ENCODE results near the gene POLA2. TPM values are rescaled to one million over a fixed set of nuclear protein-coding genes. Genes with fewer than 3 reads are reported as not detected.
"Not testable (repeated sequence)": the region's sequence is repeated elsewhere in the genome, so short reads cannot be mapped to it uniquely, and the experiment has no call there.

Gene POLA2
- total RNA-seq, 4 donors from 2014 or later: 7.7 to 18.5 (median 13.2) TPM

DNA sequence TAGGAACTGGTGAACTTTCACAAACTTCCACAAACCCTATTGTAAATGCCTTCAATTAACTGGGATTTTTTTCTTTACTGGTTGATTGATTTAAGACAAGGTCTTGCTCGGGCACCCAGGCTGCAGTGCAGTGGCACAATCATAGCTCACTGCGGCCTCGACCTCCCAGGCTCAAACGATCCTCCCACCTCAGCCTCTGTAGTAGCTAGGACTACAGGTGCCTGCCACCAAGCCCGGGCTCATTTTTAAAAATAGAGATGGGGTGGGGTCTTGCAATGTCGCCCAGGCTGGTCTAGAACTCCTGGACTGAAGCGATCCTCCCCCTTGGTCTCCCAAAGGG lies 35.7 kb upstream of the POLA2 start:
- Histone ChIP-seq H3K4me3 (peak overlapping the region; percentile 39 to 47), H3K27ac (peak overlapping the region in 2 of 4 donors; percentile 44 to 68), H3K9me3 (no peaks in the 10 kb centered on the region), H3K27me3 (no peaks in the 10 kb centered on the region), H3K4me1 (peaks cover 0 to 20% (median 9%) of the 10 kb centered on the region in 3 donors), H3K36me3 (peaks cover 0 to 5% of the 10 kb centered on the region in 2 donors)
- ATAC-seq: no peak
- TF ChIP-seq, protein P1, sequence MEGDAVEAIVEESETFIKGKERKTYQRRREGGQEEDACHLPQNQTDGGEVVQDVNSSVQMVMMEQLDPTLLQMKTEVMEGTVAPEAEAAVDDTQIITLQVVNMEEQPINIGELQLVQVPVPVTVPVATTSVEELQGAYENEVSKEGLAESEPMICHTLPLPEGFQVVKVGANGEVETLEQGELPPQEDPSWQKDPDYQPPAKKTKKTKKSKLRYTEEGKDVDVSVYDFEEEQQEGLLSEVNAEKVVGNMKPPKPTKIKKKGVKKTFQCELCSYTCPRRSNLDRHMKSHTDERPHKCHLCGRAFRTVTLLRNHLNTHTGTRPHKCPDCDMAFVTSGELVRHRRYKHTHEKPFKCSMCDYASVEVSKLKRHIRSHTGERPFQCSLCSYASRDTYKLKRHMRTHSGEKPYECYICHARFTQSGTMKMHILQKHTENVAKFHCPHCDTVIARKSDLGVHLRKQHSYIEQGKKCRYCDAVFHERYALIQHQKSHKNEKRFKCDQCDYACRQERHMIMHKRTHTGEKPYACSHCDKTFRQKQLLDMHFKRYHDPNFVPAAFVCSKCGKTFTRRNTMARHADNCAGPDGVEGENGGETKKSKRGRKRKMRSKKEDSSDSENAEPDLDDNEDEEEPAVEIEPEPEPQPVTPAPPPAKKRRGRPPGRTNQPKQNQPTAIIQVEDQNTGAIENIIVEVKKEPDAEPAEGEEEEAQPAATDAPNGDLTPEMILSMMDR (IDR thresholded peaks at IDR 0.05): no peak
- 49 to 67% methylated on average over 4 to 6 of the region's 7 CpGs for WGBS, 2 donors (ENCODE audit: low coverage in 1 of 2)

DNA sequence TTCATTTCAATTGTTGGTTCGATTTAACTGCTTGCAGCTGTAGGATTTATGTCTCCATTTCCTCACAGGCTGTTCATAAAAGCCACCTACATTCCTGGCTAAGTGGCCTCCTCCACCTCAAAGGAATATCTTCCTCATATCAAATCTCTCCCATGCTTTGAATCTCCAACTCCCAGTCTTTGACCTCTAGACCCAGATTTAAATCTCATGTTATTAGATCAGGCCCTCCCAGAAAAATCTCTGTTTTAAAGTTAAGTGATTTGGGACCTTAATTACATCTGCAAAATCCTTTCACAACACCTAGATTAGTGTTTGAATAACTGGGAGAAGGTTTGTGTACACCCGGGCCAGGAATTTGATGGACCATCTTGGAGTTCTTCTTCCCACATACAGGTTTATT lies 33.9 kb upstream of the POLA2 start:
- H3K9me3 ChIP-seq: no peaks in the 10 kb centered on the region
- H3K27me3 ChIP-seq: no peaks in the 10 kb centered on the region

DNA sequence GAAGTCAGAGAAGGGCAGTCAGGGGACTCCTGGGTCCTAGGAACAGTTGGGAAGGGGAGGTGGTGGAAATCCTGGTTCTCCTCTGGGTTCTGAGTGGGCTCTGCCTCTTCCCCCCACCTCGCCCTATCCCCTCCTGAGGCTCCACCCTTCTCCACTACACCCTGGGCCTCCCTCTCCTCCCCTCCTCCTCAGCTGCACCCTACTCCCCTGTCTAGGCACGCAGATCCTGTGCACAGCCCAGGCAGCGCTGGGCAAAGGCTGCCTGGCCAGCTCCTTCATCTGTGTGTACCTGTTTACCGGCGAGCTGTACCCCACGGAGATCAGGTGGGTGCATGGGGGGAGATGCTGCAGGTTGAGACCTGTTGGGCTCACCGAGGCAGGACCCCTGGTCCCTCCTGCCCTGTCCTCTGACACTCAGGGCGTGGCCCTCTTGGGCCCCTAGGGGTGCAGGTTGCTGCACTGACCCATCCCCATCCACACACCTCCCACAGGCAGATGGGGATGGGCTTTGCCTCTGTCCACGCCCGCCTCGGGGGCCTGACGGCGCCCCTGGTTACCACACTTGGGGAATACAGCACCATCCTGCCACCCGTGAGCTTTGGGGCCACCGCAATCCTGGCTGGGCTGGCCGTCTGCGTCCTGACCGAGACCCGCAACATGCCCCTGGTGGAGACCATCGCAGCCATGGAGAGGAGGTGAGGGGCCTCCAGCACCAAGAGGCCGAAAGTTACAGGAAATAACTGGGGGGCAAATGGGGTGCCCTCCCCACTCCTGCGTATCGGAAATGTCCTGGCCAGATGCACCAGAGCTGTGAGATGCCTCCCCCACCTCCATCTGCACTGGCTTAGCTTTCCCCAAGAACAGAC lies 25.3 kb upstream of the POLA2 start:
- H3K36me3 ChIP-seq: no peaks in the 10 kb centered on the region
- no peak overlapping the region for H3K4me3 ChIP-seq
- 70% methylated on average over 2 of the region's 23 CpGs; no CpG with 5 or more reads in 1 of the 2 donors for WGBS, 2 donors (ENCODE audit: low coverage in 1 of 2)
- no peak overlapping the region for H3K27ac ChIP-seq
- no peaks in the 10 kb centered on the region for H3K4me1 ChIP-seq
- H3K27me3 ChIP-seq: no peaks in the 10 kb centered on the region
- no peak for ATAC-seq
- H3K9me3 ChIP-seq: no peaks in the 10 kb centered on the region
- TF ChIP-seq POLR2A (IDR thresholded peaks at IDR 0.05) (no peak), EP300 (IDR thresholded peaks at IDR 0.05) (no peak), POLR2AphosphoS5 (IDR thresholded peaks at IDR 0.05) (no peak)
- TF ChIP-seq, protein P1 (IDR thresholded peaks at IDR 0.05): no peak

More for the DNA sequence above, 33.9 kb upstream of the POLA2 start:
- peaks cover 0 to 5% of the 10 kb centered on the region in 2 donors for H3K36me3 ChIP-seq
- no peak overlapping the region for H3K4me3 ChIP-seq
- peaks cover 0 to 20% (median 9%) of the 10 kb centered on the region in 3 donors for H3K4me1 ChIP-seq
- WGBS, 2 donors (ENCODE audit: low coverage in 1 of 2): 69 to 88% methylated on average over 2 of the region's 2 CpGs
- ATAC-seq: no peak
- no peak overlapping the region for H3K27ac ChIP-seq
- TF ChIP-seq, protein P1 (IDR thresholded peaks at IDR 0.05): no peak
- TF ChIP-seq POLR2A (IDR thresholded peaks at IDR 0.05): no peak
- TF ChIP-seq POLR2AphosphoS5 (IDR thresholded peaks at IDR 0.05): no peak
- no peak for TF ChIP-seq EP300 (IDR thresholded peaks at IDR 0.05)

DNA sequence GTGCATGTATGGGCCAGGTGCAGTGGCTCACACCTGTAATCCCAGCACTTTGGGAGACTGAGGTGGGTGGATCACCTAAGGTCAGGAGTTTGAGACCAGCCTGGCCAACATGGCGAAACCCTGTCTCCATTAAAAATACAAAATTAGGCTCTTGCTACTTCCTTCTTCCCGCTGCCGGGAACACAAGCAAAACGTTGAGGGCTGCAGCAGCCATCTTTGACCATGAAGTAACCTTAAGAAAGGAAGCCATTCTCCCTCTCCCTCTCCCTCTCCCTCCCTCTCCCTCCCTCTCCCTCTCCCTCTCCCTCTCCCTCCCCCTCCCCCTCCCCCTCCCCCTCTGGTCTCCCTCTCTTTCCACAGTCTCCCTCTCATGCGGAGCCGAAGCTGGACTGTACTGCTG lies 23.5 kb upstream of the POLA2 start:
- H3K9me3 ChIP-seq, ATAC-seq, H3K4me1 ChIP-seq, H3K27ac ChIP-seq, H3K27me3 ChIP-seq, H3K36me3 ChIP-seq, H3K4me3 ChIP-seq: not testable (repeated sequence)
- WGBS, 2 donors (ENCODE audit: low coverage in 1 of 2): 20 to 68% methylated on average over 1 to 4 of the region's 6 CpGs

DNA sequence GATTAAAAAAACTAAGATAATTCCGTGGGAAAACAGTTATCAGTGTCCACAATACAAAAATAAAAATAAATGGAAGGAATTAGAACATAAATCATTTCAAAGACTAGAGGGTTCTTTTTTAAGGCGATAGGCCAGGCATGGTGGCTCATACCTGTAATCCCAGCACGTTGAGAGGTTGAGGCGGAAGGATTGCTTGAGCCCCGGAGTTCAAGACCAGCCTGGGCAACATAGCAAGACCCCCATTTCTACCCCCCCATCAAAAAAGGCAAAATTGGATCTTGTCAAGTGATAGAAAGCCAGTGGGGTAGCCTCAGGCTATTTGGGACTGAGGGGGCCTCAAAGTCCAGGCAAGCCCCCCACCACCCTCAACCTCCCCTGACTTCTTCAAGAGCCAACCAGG lies 20.6 kb upstream of the POLA2 start:
- no peaks in the 10 kb centered on the region for H3K27me3 ChIP-seq
- no peak overlapping the region for H3K27ac ChIP-seq
- WGBS, 2 donors (ENCODE audit: low coverage in 1 of 2): 68 to 85% methylated on average over 5 of the region's 5 CpGs
- no peak for TF ChIP-seq EP300 (IDR thresholded peaks at IDR 0.05)
- no peak for TF ChIP-seq POLR2A (IDR thresholded peaks at IDR 0.05)
- TF ChIP-seq, protein P1 (IDR thresholded peaks at IDR 0.05): no peak
- TF ChIP-seq POLR2AphosphoS5 (IDR thresholded peaks at IDR 0.05): no peak
- no peaks in the 10 kb centered on the region for H3K4me1 ChIP-seq
- ATAC-seq: no peak
- H3K4me3 ChIP-seq: no peak overlapping the region
- H3K9me3 ChIP-seq: no peaks in the 10 kb centered on the region
- no peaks in the 10 kb centered on the region for H3K36me3 ChIP-seq
